Activated CD8-positive, alpha-beta memory T cell treated with anti-CD3 and anti-CD28 coated beads for 36 hours (primary cell): ENCODE results near the gene SLC38A5. TPM values are rescaled to one million over a fixed set of nuclear protein-coding genes. Genes with fewer than 3 reads are reported as not detected.
"Not testable (repeated sequence)": the region's sequence is repeated elsewhere in the genome, so short reads cannot be mapped to it uniquely, and the experiment has no call there.

Experiments used
- CTCF ChIA-PET: fragments of 350-600 bp; sonication (Branson Sonifier 250); formaldehyde crosslinking; loops from one replicate; lab custom pipeline; 2021; ENCODE audit warnings: antibody characterized with exemption; lab: Charles Lee
- POLR2A ChIA-PET: fragments of 350-600 bp; sonication (Branson Sonifier 250); formaldehyde crosslinking; loops from one replicate; lab custom pipeline; 2021; ENCODE audit warnings: antibody characterized with exemption; lab: Charles Lee
- total RNA-seq, 2 experiments: library from RNA; stranded (reverse); gene quantifications; one replicate each; pipeline ENCODE4 v1.2.3, GENCODE V29; 2021

Gene SLC38A5
- 100 to 1,000 TPM; 180 to 191 TPM for total RNA-seq

GRCh38 chrX:48470110-48470832 lies at the start of gene SLC38A5:
SLC38A5 (minus strand) TSS chrX:48470260; CDS start chrX:48467924, 2,336 bp downstream.
- CTCF ChIA-PET = interaction anchor here (0.6 to 0.7 kb wide), 2 partner anchors 155 to 160 kb away, joined by 3 to 4 read pairs; no protein-coding TSS in a partner anchor
- POLR2A ChIA-PET = no interaction called here

- CTCF ChIA-PET, POLR2A ChIA-PET: not testable (repeated sequence)
Measured at GRCh38 chrX:48519481-48519880, 49.4 kb upstream of the SLC38A5 start.

- POLR2A ChIA-PET = no interaction called here
- CTCF ChIA-PET = no interaction called here
Measured at GRCh38 chrX:48516987-48517386, 46.9 kb upstream of the SLC38A5 start.

- POLR2A ChIA-PET = no interaction called here
- CTCF ChIA-PET = no interaction called here
Measured at GRCh38 chrX:48516285-48516684, 46.2 kb upstream of the SLC38A5 start.

- ChIA-PET CTCF (no interaction called here), POLR2A (no interaction called here)
Measured at GRCh38 chrX:48515842-48516241, 45.8 kb upstream of the SLC38A5 start.

GRCh38 chrX:48514868-48515460 lies 44.9 kb upstream of the SLC38A5 start:
- ChIA-PET POLR2A (no interaction called here), CTCF (no interaction called here)

- POLR2A ChIA-PET = no interaction called here
- CTCF ChIA-PET = no interaction called here
Measured at GRCh38 chrX:48514126-48514806, 44.2 kb upstream of the SLC38A5 start.

- CTCF ChIA-PET = no interaction called here
- POLR2A ChIA-PET = no interaction called here
Measured at GRCh38 chrX:48513670-48514069, 43.6 kb upstream of the SLC38A5 start.

GRCh38 chrX:48512371-48512935 lies 42.4 kb upstream of the SLC38A5 start:
- ChIA-PET POLR2A (no interaction called here), CTCF (no interaction called here)

GRCh38 chrX:48511560-48511959 lies 41.5 kb upstream of the SLC38A5 start:
- POLR2A ChIA-PET = no interaction called here
- CTCF ChIA-PET = no interaction called here

GRCh38 chrX:48509619-48510018 lies 39.6 kb upstream of the SLC38A5 start:
- CTCF ChIA-PET = no interaction called here
- POLR2A ChIA-PET = no interaction called here

GRCh38 chrX:48509245-48509590 lies 39.2 kb upstream of the SLC38A5 start:
- POLR2A ChIA-PET = no interaction called here

GRCh38 chrX:48508400-48509244 lies 38.6 kb upstream of the SLC38A5 start, which contains the start of gene PORCN:
PORCN (plus strand) TSS chrX:48508992; CDS start chrX:48509821, 829 bp downstream.
- ChIA-PET CTCF (no interaction called here), POLR2A (no interaction called here)

More at GRCh38 chrX:48509245-48509590, 39.2 kb upstream of the SLC38A5 start:
- CTCF ChIA-PET = no interaction called here

GRCh38 chrX:48507246-48507645 lies 37.2 kb upstream of the SLC38A5 start:
- ChIA-PET POLR2A (no interaction called here), CTCF (no interaction called here)

GRCh38 chrX:48505481-48505880 lies 35.4 kb upstream of the SLC38A5 start:
- CTCF ChIA-PET = no interaction called here

GRCh38 chrX:48504261-48504660 lies 34.2 kb upstream of the SLC38A5 start:
- ChIA-PET CTCF (interaction anchor here (1.0 kb wide), 1 partner anchor 37 kb away, joined by 3 read pairs; no protein-coding TSS in a partner anchor), POLR2A (no interaction called here)

More at GRCh38 chrX:48505481-48505880, 35.4 kb upstream of the SLC38A5 start:
- POLR2A ChIA-PET = no interaction called here

GRCh38 chrX:48498374-48498809 lies 28.3 kb upstream of the SLC38A5 start:
- ChIA-PET POLR2A (no interaction called here), CTCF (no interaction called here)

- POLR2A ChIA-PET = no interaction called here
- CTCF ChIA-PET = no interaction called here
Measured at GRCh38 chrX:48497871-48498270, 27.8 kb upstream of the SLC38A5 start.

GRCh38 chrX:48496660-48497059 lies 26.6 kb upstream of the SLC38A5 start:
- POLR2A ChIA-PET = no interaction called here
- CTCF ChIA-PET = no interaction called here
